Measurements from ENCODE around the gene PLAAT2.

The PLAAT2 gene

GRCh38 chr11:63512816-63513215, 50.4 kb downstream of the PLAAT2 start:
- DNase-seq = no peak

- DNase-seq = no peak
Measured at GRCh38 chr11:63511048-63511748, 52.0 kb downstream of the PLAAT2 start.

- no peak for DNase-seq
Measured at GRCh38 chr11:63510360-63511047, 52.7 kb downstream of the PLAAT2 start.

- DNase-seq = no peak
Measured at GRCh38 chr11:63508745-63509144, 54.4 kb downstream of the PLAAT2 start.

- no peak for DNase-seq
Measured at GRCh38 chr11:63508009-63508408, 55.2 kb downstream of the PLAAT2 start.

GRCh38 chr11:63507511-63507910, 55.7 kb downstream of the PLAAT2 start:
- no peak for DNase-seq

- no peak for DNase-seq
Measured at GRCh38 chr11:63506876-63507275, 56.3 kb downstream of the PLAAT2 start.

GRCh38 chr11:63505857-63506528, 57.2 kb downstream of the PLAAT2 start, which contains the start of gene LGALS12:
Gene LGALS12, plus strand, starts transcription at chr11:63506084. Its CDS starts 375 bp downstream, at chr11:63506459.
- no peak for DNase-seq

- DNase-seq = no peak
Measured at GRCh38 chr11:63504933-63505586, 58.1 kb downstream of the PLAAT2 start.

GRCh38 chr11:63504054-63504453, 59.1 kb downstream of the PLAAT2 start:
- no peak for DNase-seq

- DNase-seq = no peak
Measured at GRCh38 chr11:63503492-63503891, 59.7 kb downstream of the PLAAT2 start.

Measured in NCI-H187 treated with DMSO at 0.1 percent for 48 hours (cell line).